Activated CD4-positive, alpha-beta T cell treated with anti-CD3 and anti-CD28 coated beads, Interleukin-2, Interleukin-4, amounts not matched to agents 100 ng/mL and 50 ng/mL, durations not matched to agents 16 hours and 8 hours (primary cell): Measurements from ENCODE around the gene URI1.
"Not testable (repeated sequence)": the region's sequence is repeated elsewhere in the genome, so short reads cannot be mapped to it uniquely, and the experiment has no call there.

Experiments used
- DNase-seq: peaks from one replicate; pipeline ENCODE4 v3.0.0-alpha.2; 2020; ENCODE audit warnings: low spot score

Gene URI1

DNA sequence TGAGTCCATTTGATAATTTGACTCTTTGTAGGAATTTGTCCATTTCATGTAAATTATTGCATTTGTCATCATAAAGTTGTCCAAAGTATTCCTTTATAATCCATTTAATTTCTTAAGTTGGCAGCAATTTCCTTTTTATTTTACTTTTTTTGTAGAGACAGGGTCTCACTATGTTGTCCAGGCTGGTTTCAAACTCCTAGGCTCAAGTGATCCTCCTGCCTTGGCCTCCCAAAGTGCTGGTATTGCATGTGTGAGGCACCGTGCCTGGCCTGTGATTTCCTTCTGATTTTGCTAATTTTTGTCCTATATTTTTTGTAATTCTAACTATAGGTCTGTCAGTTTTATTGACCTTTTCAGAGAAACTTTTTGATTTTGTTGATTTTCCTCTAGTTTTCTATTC lies 84.9 kb downstream of the URI1 start:
- no peak for DNase-seq

DNA sequence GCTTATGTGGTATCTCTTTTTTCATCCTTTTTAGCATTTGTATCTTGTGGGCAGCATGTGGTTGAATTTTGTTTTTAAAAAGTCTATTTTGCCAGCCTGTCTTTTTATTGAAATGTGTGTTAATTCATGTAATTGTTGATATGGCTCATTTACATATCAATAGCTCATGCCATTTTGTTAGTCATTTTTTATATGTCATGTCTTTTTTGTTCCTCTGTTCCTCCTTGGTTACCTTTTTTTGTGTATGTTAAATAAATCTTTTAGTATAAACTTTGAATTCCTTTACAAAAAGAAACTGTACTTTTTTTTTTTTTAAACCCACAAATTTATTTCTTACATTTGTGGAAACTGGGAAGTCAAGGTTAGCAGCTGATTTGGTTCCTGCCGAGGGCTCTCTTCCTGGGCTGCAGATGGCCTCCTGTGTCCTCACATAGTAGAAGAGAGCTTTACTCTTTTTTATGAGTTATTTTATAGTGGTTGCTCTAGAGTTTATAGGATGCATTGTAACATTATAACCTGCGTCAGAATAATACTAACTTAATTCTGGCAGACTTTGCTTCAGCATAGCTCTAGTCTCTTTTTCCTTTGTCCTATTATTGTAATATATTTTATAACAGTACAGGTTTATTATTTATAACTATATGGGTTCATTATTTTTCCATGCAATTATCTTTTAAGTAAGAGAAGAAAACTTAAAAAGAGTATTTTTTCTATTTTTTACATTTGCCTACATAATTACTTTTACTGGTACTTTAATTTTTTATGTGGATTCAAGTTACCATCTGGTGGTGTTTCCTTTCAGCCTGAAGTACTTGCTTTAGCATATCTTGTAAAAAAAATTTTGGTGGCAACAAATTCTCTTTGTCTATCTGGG lies 86.3 kb downstream of the URI1 start:
- DNase-seq = no peak

- DNase-seq = no peak
These were observed 86.9 kb downstream of the URI1 start for GRCh38 chr19:30028992-30029343.

DNA sequence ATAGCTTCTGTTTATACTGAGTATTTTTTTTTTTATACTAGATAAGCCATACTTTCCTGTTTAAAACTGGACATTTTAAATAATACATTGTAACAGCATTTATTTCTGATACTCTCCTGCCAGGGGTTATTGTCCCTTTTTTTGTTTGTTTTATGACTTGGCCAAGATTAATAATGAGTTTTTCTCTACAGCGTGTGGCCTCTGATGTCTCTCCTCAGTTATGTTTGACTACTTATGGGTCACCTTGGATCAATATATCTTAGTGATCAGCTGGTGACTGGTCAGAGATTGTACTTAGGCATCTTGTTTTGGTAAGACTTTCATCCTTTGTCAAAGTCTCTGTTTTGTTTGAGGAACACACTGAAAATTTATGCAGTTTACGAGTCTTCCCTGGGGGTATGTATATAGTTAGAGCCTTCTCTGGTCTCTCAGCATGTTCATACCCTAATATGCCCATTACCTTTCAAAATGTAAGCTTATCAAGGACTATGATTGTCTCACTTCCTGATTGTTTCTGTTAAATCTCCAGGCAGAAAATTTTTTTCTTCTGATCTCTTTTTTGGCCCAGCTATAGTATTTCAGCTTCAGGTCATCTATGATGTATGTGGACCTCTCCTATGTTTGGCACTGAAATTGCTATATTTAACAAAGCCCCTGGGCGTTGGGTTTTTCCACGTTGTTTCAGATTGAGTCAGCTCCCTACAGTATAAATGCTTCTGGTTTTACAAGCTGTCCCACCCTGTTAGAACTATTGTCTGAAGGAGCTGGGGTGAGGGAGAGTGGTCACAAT lies 87.9 kb downstream of the URI1 start:
- DNase-seq = peak; percentile 38

DNA sequence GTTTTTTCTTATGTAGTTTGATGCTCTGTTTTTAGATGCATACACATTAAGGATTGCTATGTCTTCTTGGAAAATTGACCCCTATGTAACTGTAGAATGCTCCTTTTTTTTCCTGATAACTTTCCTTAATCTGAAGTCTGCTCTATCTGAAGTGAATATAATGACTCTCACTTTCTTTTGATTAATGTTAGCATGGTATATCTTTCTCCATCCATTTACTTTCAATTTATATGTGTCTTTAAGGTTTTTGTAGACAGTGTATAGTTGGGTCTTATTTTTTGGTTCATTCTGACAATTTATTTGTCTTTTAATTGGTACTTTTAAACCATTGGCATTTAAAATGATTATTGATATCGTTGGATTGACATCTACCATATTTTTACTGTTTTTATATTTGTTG lies 92.3 kb downstream of the URI1 start:
- DNase-seq = no peak

DNA sequence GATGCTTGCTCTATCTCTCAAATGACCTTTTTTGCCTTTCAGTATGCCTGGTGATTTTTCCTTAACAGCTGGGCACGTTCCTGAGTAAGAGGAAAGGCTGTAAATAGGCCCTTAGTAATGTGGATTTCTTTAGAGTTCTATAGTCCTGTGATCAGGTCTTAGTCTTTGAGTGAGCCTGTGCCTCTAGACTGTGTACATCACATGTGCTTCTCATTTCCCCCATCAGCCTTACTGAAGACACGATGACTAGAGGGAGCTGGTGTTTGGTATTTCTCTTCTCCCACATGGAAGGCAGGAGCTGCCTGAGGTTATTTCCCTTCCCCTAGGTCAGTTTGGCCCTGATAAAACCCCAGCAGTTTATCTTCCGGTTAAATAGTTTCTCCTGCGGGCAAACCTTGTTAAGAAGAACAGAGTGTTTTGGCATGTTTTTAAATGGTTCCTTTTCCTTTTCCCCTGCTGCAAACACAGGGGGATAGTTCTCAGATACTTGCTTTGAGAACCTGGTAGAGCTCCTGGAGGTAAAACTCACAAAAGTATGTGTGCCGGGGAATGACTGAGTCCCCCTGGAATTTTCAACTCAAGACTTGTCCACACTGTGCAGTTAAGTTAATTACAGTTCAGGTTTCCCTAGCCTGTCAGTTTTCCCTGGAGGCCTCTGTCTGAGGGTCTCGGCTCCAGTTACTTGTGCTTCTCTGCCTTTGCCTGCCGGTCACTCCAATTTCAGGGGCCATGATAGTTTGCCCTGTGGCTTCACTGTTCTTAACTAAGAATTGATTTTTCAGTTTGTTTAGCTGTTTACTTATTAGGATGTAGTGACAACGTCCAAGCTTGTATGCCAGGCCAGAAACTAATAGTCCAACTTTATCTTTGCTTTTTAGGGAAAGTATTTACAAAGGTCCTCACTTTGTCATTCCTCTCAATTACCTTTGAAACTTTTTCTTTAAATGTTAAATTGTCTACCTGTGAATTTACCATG lies 94.4 kb downstream of the URI1 start:
- DNase-seq = no peak

DNA sequence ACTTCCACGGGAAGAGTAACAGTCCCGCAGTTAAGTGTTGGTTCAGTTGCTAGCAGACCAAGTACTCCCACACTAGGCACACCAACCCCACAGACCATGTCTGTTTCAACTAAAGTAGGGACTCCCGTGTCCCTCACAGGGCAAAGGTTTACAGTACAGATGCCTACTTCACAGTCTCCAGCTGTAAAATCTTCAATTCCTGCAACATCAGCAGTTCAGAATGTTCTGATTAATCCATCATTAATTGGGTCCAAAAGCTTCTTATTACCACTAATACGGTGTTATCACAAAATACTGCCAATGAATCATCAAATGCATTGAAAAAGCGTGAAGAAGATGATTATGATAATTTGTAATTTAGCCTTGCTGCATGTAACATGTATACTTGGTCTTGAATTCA lies 95.8 kb downstream of the URI1 start:
- DNase-seq = no peak

DNA sequence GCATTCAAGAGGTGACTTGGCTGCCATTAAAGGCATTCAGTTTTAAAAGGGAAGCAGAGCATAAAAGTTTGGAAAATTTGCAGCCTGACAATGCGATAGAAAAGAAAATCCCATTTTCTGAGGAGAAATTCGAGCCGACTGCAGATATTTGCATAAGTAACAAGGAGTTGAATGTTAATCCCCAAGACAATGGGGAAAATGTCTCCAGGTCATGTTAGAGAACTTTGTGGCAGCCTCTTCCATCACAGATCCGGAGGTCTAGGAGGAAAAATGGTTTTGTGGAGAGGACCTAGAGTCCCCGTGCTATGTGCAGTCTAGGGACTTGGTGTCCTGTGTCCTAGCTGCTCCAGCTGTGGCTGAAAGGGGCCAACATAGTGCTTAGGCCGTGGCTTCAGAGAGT lies 99.9 kb downstream of the URI1 start:
- DNase-seq = not testable (repeated sequence)

DNA sequence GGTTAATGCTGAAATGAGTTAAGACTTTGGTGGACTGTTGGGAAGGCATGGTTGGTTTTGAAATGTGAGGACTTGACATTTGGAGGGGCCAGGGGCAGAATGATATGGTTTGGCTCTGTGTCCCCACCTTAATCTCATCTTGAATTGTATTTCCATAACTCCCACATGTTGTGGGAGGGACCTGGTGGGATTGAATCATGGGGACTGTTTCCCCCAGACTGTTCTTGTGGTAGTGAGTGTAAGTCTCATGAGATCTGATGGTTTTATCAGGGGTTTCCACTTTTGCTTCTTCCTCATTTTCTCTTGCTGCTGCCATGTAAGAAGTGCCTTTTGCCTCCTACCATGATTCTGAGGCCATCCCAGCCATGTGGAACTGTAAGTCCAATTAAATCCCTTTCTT lies 101.0 kb downstream of the URI1 start:
- DNase-seq = not testable (repeated sequence)

GRCh38 chr19:30044273-30045248 lies 102.5 kb downstream of the URI1 start:
- DNase-seq = no peak

DNA sequence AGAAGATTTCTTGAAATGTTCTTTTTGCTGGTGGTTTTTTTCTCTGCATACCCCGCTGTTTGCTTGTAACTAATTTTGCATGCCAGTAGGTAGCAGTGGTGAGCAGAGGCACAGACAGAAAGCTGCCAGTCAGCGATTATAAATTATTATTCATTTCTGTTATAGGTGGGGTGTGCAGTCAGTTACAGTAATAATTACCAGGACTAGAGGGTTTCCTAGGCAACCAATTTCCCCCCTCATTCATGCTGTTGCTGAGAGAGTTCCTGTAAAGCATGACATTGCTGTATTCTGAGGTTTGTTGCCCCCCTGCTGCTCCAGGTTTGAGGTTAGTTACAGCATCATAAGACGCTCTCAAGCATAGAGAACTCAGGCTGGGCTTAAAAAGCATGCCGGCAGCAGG lies 104.5 kb downstream of the URI1 start:
- peak; percentile 8 for DNase-seq

- no peak for DNase-seq
These were observed 105.4 kb downstream of the URI1 start for GRCh38 chr19:30047432-30047831.

- no peak for DNase-seq
These were observed 107.2 kb downstream of the URI1 start for GRCh38 chr19:30049226-30049625.

- DNase-seq = no peak
These were observed 108.0 kb downstream of the URI1 start for GRCh38 chr19:30049846-30050667.

- DNase-seq = no peak
These were observed 110.4 kb downstream of the URI1 start for GRCh38 chr19:30052122-30053075.

DNA sequence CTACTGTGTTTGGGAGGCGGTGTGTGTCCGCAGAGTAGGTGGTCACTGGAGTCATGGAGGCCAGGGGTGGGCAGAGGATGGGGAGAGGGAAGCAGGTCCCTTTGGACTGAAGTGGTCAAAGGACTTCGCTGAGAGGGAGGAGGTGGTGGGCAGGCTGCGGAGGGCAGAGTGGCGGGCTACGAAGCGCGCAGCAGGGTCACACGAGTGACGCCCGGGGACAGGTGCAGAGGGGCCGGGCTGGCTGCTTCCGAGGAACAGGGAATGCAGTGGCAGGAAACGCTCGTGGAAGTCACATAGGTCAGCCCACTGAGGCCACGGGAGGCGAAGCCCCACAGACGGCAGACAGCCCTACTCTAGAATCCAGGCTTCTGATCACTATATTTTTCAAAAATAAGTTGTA lies 111.5 kb downstream of the URI1 start:
- DNase-seq = no peak

- DNase-seq = no peak
These were observed 112.2 kb downstream of the URI1 start for GRCh38 chr19:30054210-30054609.

DNA sequence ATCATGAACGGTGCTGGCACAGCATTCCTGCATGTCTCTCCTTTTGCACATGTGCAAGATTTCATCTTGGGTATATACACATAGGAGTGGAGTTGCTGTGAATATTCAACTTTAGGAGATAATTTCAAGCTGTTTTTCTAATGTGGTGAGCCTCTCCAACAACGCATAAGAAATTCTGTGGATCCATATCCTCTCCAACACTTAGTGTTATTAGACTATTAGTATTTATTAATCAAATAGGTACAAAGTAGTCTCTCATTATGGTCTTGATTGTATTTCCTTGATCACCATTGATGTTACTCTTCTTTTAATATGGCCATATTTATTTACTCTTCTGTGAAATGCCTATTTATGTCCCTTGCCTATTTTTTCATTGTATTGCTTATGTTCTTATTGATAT lies 114.5 kb downstream of the URI1 start:
- DNase-seq = no peak
